GM18867 (cell line): ENCODE measurements around the gene FCHO1.
A peak's percentile ranks its signal among the peaks of the same experiment; 100 is the strongest.

Source experiments
- ATAC-seq: cut with Tn5 transposase; IDR thresholded peaks from one replicate; pipeline ENCODE4 v1.9.1; 2021; ENCODE audit warnings: mild to moderate bottlenecking, moderate library complexity; ENCODE audit not compliant: unreplicated experiment

FCHO1 gene, protein sequence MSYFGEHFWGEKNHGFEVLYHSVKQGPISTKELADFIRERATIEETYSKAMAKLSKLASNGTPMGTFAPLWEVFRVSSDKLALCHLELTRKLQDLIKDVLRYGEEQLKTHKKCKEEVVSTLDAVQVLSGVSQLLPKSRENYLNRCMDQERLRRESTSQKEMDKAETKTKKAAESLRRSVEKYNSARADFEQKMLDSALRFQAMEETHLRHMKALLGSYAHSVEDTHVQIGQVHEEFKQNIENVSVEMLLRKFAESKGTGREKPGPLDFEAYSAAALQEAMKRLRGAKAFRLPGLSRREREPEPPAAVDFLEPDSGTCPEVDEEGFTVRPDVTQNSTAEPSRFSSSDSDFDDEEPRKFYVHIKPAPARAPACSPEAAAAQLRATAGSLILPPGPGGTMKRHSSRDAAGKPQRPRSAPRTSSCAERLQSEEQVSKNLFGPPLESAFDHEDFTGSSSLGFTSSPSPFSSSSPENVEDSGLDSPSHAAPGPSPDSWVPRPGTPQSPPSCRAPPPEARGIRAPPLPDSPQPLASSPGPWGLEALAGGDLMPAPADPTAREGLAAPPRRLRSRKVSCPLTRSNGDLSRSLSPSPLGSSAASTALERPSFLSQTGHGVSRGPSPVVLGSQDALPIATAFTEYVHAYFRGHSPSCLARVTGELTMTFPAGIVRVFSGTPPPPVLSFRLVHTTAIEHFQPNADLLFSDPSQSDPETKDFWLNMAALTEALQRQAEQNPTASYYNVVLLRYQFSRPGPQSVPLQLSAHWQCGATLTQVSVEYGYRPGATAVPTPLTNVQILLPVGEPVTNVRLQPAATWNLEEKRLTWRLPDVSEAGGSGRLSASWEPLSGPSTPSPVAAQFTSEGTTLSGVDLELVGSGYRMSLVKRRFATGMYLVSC

DNA sequence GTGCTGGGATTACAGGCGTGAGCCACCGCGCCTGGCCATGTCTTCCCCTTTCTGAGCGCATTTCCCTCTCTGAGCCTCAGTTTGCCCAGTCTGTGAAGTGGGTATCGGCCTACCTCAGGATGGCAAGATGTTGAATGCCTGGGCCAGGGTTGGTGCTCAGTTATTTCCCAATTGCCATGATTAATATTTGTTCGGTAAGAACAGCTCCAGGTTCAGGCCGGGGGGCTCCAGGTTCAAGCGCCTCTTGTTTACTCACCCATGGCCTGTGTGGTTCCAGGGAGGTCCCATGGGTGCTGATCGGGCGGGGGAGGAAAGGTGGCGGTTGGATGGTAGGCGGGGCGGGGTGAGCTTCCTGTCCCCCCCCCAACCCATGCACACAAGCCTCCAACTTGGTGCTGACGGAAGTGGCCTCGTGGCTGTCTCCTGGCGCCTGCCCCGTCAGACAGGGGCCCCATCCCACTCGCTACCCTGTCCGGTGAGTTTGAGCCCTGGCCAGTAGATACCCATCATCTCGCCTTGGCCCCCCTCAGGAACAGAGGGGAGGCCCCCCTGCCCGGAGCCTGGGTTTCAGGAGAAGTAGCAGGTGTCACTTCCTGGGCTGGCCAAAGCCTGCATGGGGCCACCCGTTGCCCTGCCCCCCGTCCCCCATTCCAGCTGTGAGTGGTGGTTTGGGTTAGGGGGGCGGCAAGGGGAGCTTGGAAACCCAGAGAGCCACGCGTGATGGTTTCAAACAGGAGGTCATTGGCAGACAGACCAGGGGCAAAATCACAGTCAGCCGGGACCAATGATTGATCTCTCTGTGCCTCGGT lies at the start of gene FCHO1:
FCHO1 (plus strand) TSS at position 375 of the 809 bp plus-strand sequence. CDS start 3,688 bp downstream, outside the sequence.
- ATAC-seq = peak; percentile 29

DNA sequence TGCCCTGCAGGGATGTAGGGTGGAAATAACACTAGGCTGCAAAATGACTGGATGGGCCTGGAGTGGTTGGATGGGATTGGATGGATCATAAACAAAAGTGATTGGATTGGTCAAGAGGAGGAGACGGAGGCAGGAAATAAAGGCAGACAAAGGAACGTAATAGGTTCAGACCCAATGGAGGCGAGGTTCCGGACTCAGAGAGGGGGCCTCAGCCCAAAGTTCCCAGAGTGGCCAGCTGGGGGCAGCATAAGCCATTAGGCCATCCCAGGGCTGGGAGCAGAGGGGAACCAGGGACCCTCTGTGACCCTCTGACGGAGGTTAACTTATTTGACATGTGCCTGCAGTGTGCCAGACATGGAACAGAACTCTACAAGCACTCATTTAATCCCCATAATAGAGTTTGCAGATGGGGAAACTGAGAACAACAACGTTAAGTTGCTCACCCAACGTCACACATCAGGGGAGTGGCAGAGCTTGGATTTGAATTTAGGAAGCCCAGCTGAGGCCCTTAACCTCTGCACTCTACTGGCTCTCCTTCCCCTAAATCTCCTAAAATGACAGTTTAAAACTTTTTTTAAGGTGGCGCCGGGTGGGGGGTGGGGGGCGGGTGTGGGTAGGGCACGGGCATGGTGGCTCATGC lies 47.3 kb upstream of the FCHO1 start:
- no peak for ATAC-seq

- no peak for ATAC-seq
Observed at GRCh38 chr19:17706750-17707181, 44.5 kb upstream of the FCHO1 start.

GRCh38 chr19:17711851-17712250 lies 39.4 kb upstream of the FCHO1 start:
- no peak for ATAC-seq

GRCh38 chr19:17716309-17716929 lies 34.9 kb upstream of the FCHO1 start:
- no peak for ATAC-seq

DNA sequence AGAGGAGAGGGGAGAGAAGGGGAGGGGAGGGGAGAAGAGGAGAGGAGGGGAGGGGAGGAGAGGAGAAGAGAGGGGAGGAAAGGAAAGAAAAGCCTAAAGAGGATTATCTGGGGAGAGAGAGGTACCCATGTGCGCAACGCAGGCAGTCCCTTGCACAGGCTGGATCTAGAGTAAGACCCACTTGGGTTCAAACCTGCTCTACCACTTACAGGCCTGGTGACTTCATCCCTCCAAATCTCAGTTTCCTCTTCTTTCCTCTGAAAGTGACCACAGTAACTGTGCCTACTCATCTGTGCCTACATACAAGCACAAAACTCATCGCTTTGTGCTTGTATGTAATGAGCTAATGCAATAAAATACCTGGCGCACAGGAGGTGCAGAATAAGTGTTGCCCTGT lies 32.7 kb upstream of the FCHO1 start:
- ATAC-seq = no peak

DNA sequence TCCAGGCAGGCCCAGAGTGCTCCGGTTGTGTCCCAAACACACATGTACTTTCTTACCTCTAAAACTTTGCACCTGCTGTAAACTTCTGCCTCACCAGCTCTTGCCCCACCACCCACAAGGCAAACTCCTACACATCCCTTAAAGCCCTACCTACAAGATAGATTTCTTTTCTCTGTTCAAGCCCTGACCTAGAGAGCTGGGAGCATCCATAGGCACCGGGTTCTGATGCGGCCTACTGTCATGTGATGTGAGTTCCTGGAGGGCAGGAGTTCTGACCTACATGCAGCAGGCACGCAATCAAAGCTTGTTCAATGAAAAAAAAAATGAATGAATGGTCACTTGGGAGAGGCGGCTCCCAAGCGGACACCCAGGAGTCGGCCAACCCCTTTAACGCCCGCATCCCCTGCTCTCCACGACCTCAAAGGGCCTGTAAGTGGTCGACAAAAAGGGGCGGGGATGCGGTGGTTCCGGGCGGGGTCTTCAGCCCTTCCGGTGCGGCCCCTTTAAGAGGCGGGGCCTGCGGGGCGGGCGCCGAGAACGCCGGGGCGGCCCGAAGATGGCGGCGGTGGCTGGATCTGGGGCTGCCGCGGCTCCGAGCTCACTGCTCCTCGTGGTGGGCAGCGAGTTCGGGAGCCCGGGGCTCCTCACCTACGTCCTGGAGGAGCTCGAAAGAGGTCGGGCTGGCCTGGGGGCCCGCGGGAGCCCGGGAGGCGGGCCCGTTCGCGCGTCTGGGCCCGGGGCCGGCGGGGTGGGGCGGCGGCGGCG lies 32.1 kb upstream of the FCHO1 start, which contains the start of gene MAP1S:
MAP1S (plus strand) TSS at position 534 of the 765 bp plus-strand sequence; CDS start at position 557, 23 bp downstream.
- peak; percentile 70 for ATAC-seq

GRCh38 chr19:17719730-17720400 lies 31.4 kb upstream of the FCHO1 start:
- ATAC-seq = peak; percentile 32

DNA sequence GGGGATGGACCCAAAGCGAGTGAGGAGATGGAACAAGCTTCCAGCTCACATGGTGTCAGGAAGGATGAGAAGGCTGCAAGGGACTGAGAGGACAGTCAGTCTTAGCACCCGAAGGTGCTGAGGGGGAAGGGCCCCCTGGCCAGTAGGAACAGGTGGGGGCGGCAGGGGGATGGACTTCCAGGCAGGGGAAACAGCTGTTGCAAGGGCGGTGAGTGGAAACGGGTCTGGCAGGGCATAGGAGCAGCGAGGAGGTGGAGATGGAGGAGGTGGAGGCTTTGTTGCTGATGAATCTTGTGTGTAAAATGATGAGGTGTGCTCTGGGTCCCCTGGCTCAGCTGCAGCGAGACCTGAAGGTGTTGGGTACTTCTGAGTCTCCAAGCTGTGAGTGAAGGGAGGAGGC lies 30.8 kb upstream of the FCHO1 start:
- ATAC-seq = no peak

DNA sequence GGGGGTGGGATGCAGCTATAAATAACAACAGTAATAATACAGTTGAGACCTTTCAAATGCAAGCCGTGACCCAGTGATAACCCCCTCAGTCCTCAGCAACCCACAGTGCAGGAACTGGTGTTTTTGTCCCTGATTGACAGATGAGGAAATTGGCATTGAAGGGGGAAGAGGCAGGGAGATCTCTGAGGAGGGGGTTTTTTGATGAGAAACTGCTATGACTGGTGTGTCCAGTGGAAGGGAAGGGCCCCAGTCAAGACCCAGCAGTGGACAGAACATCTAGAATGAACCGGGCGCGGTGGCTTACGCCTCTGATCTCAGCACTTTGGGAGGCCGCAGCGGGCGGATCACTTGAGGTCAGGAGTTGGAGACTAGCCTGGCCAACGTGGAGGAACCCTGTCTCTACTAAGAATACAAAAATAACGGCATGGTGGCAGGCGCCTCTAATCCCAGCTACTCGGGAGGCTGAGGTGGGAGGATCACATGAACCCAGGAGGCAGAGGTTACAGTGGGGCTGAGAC lies 30.1 kb upstream of the FCHO1 start:
- no peak for ATAC-seq

DNA sequence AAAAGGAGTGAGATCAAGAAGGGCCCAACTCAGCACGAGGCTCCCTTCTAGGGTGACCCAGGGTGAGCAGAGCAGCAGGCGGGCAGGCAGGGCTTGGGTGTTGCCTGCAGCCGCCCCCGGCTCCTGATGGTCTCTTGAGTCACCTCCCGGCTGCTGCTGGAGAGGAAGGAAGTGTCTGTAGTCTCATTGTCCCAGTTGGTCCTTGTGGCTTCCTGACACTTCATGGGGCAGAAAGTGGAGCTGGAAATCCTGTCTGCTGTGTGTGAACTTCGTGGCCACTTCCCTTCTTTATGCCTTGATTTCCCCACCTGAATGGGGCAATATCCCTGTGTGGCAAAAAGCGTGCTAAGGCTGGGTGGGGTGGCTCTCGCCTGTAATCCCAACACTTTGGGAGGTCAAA lies 29.5 kb upstream of the FCHO1 start:
- ATAC-seq = no peak

- no peak for ATAC-seq
Observed at GRCh38 chr19:17722655-17723240, 28.5 kb upstream of the FCHO1 start.

DNA sequence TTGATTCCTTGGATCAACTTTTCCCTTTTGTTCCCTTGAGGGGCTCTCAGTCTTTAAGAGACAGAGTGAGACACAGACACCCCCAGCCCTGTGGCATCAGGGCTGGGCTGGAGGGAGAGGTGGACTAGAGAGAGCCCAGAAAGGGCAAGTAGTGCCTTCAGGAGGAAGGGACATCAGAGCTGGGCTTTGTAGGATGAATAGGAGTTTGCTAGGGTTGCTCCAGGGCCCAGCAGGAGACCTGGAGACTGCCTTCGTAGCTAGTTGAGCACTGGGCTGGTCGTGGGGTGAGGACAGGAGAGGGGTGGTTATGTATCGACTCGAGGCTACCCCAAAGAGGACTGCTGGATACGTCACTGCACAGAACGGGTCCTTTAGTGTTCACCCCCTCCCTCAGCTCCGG lies 26.6 kb upstream of the FCHO1 start:
- no peak for ATAC-seq

GRCh38 chr19:17725422-17726078 lies 25.7 kb upstream of the FCHO1 start:
- ATAC-seq = no peak

DNA sequence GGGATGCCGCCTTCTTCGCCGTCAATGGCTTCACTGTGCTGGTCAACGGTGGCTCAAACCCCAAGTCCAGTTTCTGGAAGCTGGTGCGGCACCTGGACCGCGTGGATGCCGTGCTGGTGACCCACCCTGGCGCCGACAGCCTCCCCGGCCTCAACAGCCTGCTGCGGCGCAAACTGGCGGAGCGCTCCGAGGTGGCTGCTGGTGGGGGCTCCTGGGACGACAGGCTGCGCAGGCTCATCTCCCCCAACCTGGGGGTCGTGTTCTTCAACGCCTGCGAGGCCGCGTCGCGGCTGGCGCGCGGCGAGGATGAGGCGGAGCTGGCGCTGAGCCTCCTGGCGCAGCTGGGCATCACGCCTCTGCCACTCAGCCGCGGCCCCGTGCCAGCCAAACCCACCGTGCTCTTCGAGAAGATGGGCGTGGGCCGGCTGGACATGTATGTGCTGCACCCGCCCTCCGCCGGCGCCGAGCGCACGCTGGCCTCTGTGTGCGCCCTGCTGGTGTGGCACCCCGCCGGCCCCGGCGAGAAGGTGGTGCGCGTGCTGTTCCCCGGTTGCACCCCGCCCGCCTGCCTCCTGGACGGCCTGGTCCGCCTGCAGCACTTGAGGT lies 25.0 kb upstream of the FCHO1 start:
- ATAC-seq = no peak

DNA sequence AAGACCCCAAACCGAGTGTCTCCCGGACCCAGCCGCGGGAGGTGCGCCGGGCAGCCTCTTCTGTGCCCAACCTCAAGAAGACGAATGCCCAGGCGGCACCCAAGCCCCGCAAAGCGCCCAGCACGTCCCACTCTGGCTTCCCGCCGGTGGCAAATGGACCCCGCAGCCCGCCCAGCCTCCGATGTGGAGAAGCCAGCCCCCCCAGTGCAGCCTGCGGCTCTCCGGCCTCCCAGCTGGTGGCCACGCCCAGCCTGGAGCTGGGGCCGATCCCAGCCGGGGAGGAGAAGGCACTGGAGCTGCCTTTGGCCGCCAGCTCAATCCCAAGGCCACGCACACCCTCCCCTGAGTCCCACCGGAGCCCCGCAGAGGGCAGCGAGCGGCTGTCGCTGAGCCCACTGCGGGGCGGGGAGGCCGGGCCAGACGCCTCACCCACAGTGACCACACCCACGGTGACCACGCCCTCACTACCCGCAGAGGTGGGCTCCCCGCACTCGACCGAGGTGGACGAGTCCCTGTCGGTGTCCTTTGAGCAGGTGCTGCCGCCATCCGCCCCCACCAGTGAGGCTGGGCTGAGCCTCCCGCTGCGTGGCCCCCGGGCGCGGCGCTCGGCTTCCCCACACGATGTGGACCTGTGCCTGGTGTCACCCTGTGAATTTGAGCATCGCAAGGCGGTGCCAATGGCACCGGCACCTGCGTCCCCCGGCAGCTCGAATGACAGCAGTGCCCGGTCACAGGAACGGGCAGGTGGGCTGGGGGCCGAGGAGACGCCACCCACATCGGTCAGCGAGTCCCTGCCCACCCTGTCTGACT lies 24.1 kb upstream of the FCHO1 start:
- no peak for ATAC-seq
